NCI-H146 (cell line): Measurements from ENCODE around the gene TMOD4.

Source experiments
- DNase-seq: peaks from one replicate; lab custom pipeline; 2025; lab: John Stamatoyannopoulos, UW

The TMOD4 gene

GRCh38 chr1:151175041-151175741 is 590 bp downstream of the TMOD4 start:
- no peak for DNase-seq

- no peak for DNase-seq
Measured at GRCh38 chr1:151171190-151171589, 4.6 kb downstream of the TMOD4 start.

GRCh38 chr1:151167116-151167515 is 8.7 kb downstream of the TMOD4 start:
- no peak for DNase-seq

- DNase-seq = peak; percentile 42
Measured at GRCh38 chr1:151166505-151166956, 9.2 kb downstream of the TMOD4 start.

- peak; percentile 98 for DNase-seq
Measured at GRCh38 chr1:151165738-151166504, 9.9 kb downstream of the TMOD4 start, which contains the start of the genes LYSMD1 and SCNM1. TSS of gene LYSMD1 (minus strand) at chr1:151165902. CDS start at chr1:151165258, 644 bp downstream. TSS of gene SCNM1 (plus strand) at chr1:151166144. CDS start at chr1:151166153, 9 bp downstream.

GRCh38 chr1:151165281-151165737 is 10.5 kb downstream of the TMOD4 start:
- peak; percentile 68 for DNase-seq

- no peak for DNase-seq
Measured at GRCh38 chr1:151164732-151165280, 11.0 kb downstream of the TMOD4 start.

- no peak for DNase-seq
Measured at GRCh38 chr1:151159373-151159772, 16.4 kb downstream of the TMOD4 start.

GRCh38 chr1:151158751-151159251 is 17.0 kb downstream of the TMOD4 start:
- no peak for DNase-seq

- no peak for DNase-seq
Measured at GRCh38 chr1:151158326-151158725, 17.5 kb downstream of the TMOD4 start.

- DNase-seq = no peak
Measured at GRCh38 chr1:151157067-151157531, 18.7 kb downstream of the TMOD4 start.

GRCh38 chr1:151156515-151156819 is 19.3 kb downstream of the TMOD4 start, which contains the start of gene TNFAIP8L2:
TSS of gene TNFAIP8L2 (plus strand) at chr1:151156649. CDS start at chr1:151158698, 2,049 bp downstream.
- DNase-seq = no peak

- no peak for DNase-seq
Measured at GRCh38 chr1:151147665-151148064, 28.1 kb downstream of the TMOD4 start.

- DNase-seq = no peak
Measured at GRCh38 chr1:151147132-151147503, 28.7 kb downstream of the TMOD4 start.

- peak; percentile 92 for DNase-seq
Measured at GRCh38 chr1:151146412-151147131, 29.2 kb downstream of the TMOD4 start, which contains the start of gene SEMA6C. TSS of gene SEMA6C (minus strand) at chr1:151146631. CDS start at chr1:151142621, 4,010 bp downstream.

- no peak for DNase-seq
Measured at GRCh38 chr1:151146072-151146411, 29.7 kb downstream of the TMOD4 start.

GRCh38 chr1:151145304-151146071 is 30.3 kb downstream of the TMOD4 start:
- DNase-seq = peak; percentile 10

- no peak for DNase-seq
Measured at GRCh38 chr1:151144474-151145303, 31.1 kb downstream of the TMOD4 start.

- DNase-seq = no peak
Measured at GRCh38 chr1:151143986-151144385, 31.8 kb downstream of the TMOD4 start.

GRCh38 chr1:151143057-151143435 is 32.7 kb downstream of the TMOD4 start:
- no peak for DNase-seq
